T-helper 17 cell (primary cell): ENCODE results near the gene FAN1. TPM values are rescaled to one million over a fixed set of nuclear protein-coding genes. Genes with fewer than 3 reads are reported as not detected.
A peak's percentile ranks its signal among the peaks of the same experiment; 100 is the strongest.
"Not testable (repeated sequence)": the region's sequence is repeated elsewhere in the genome, so short reads cannot be mapped to it uniquely, and the experiment has no call there.

Source experiments
- ATAC-seq: fragments of 150-1000 bp; cut with Tn5 transposase; 2 replicates; pipeline ENCODE4 v1.10.0; 2021; ENCODE audit warnings: mild to moderate bottlenecking, moderate library complexity
- DNase-seq, 3 donors: peaks; one replicate each; pipeline versions ENCODE4 v3.0.0 to v3.0.0-alpha.2; 2020 to 2021
- H3K9me3 ChIP-seq: one replicate; pipeline ENCODE4 v1.7.0; 2013; ENCODE audit warnings: low read length, mild to moderate bottlenecking; ENCODE audit not compliant: control insufficient read depth, poor library complexity, severe bottlenecking
- H3K27ac Mint-ChIP-seq: one replicate; pipeline ENCODE4 v1.8.0; 2022; ENCODE audit warnings: mild to moderate bottlenecking, moderate library complexity, mixed read lengths
- H3K27me3 Mint-ChIP-seq: one replicate; pipeline ENCODE4 v1.8.0; 2022; ENCODE audit warnings: mixed read lengths
- H3K36me3 Mint-ChIP-seq: one replicate; pipeline ENCODE4 v1.8.0; 2022; ENCODE audit warnings: low read depth, mixed read lengths
- H3K4me1 Mint-ChIP-seq: one replicate; pipeline ENCODE4 v1.8.0; 2022; ENCODE audit warnings: mild to moderate bottlenecking, mixed read lengths
- H3K4me3 Mint-ChIP-seq: one replicate; pipeline ENCODE4 v1.8.0; 2022; ENCODE audit warnings: mild to moderate bottlenecking, moderate library complexity, mixed read lengths
- total RNA-seq, 4 donors: library from RNA in 2 of 4; stranded (reverse) in 2 of 4; gene quantifications; one replicate each; pipeline ENCODE4 v1.2.3 and lab custom pipeline; 2022 to 2026

The FAN1 gene
- 10 to 100 TPM; 23.2 to 28.4 TPM for total RNA-seq
- 79.1 to 137 reads per million in 2 donors for total RNA-seq (lab: John Stamatoyannopoulos, UW)

DNA sequence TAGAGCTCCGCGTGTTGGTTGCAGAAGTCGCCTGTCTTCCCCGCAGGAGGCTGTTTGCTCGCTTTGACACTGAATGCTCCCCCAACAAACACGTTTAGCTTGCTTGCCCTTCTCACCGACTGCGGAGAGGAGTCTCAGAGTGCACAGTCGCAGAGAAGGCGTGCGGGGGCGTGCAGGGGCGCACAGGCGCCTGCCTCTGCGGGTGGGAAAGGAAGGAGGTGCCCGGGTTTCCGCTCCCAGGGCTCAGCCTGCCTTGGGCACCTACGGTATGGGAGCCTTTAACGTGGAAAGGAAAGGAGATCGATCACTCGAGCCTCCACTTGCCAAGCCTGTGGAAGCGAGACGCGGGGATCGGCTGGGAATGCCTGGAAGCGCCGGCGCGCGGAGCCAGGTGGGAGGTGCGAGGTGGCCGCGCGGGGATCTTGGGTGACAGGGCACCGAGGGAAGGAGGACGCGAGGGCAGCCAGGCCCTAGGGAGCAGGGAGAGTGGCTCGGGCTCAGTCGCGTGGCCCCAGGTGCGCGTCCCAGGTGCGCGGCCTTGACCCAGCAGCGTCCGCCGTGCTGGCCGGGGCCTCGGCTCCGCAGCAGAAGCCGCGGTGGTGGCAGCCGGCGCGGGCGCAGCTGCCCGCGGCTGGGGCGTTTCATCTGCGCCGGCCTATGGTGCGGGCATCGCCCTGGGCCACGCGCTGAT lies at the start of gene FAN1:
Gene FAN1 (plus strand): TSS at position 419 of the 691 bp plus-strand sequence. CDS start 749 bp downstream, outside the sequence.
- Mint-ChIP-seq H3K4me1 (peaks cover 27% of the 10 kb centered on the region), H3K27me3 (no peaks in the 10 kb centered on the region), H3K36me3 (peaks cover 5% of the 10 kb centered on the region), H3K27ac (peak within 1 kb of the TSS; percentile 88), H3K4me3 (peak within 1 kb of the TSS; percentile 99)
- ATAC-seq (peak; percentile 94), DNase-seq (peak; percentile 52 to 63 (median 53))
- H3K9me3 ChIP-seq, result no peaks in the 10 kb centered on the region

GRCh38 chr15:30859091-30859874 lies 44.4 kb upstream of the FAN1 start:
- Mint-ChIP-seq H3K27ac (no peak overlapping the region), H3K27me3 (no peaks in the 10 kb centered on the region), H3K4me1 (peaks cover 12% of the 10 kb centered on the region), H3K36me3 (peaks cover 3% of the 10 kb centered on the region), H3K4me3 (no peak overlapping the region)
- ATAC-seq (peak; percentile 56), DNase-seq (no peak)
- H3K9me3 ChIP-seq, result no peaks in the 10 kb centered on the region

DNA sequence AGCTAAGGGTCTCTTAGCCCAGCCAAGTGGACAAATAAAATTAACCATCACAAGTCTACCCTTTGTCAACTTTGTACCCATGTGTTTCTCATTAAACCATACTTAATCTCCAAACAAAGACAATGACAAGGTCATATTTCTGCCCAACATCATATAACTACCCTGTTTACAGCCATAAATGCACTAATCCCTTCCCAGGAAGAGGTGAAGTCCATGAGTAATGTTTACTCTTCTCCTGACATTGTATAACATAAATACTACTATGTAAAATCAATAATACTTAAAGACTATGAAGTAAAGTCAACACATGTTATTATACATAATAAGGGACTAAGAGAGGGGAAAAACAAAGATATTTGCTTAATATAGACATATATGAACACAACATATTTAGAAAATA lies 38.5 kb upstream of the FAN1 start:
- H3K9me3 ChIP-seq, result no peaks in the 10 kb centered on the region
- DNase-seq (no peak), ATAC-seq (no peak)
- Mint-ChIP-seq H3K27me3 (no peaks in the 10 kb centered on the region), H3K4me3 (no peak overlapping the region), H3K36me3 (no peaks in the 10 kb centered on the region), H3K27ac (no peak overlapping the region), H3K4me1 (no peaks in the 10 kb centered on the region)

- Mint-ChIP-seq H3K27ac (no peak overlapping the region), H3K4me3 (no peak overlapping the region), H3K27me3 (no peaks in the 10 kb centered on the region), H3K36me3 (no peaks in the 10 kb centered on the region), H3K4me1 (peaks cover 4% of the 10 kb centered on the region)
- no peak for ATAC-seq
- DNase-seq, result no peak
- no peaks in the 10 kb centered on the region for H3K9me3 ChIP-seq
These were observed 33.0 kb upstream of the FAN1 start for GRCh38 chr15:30870681-30871080.

GRCh38 chr15:30872341-30872748 lies 31.4 kb upstream of the FAN1 start:
- ATAC-seq (no peak), DNase-seq (no peak)
- H3K27me3 Mint-ChIP-seq, result no peaks in the 10 kb centered on the region
- no peaks in the 10 kb centered on the region for H3K36me3 Mint-ChIP-seq
- peaks cover 4% of the 10 kb centered on the region for H3K4me1 Mint-ChIP-seq
- H3K4me3 Mint-ChIP-seq, result no peak overlapping the region
- no peak overlapping the region for H3K27ac Mint-ChIP-seq
- H3K9me3 ChIP-seq, result no peaks in the 10 kb centered on the region

DNA sequence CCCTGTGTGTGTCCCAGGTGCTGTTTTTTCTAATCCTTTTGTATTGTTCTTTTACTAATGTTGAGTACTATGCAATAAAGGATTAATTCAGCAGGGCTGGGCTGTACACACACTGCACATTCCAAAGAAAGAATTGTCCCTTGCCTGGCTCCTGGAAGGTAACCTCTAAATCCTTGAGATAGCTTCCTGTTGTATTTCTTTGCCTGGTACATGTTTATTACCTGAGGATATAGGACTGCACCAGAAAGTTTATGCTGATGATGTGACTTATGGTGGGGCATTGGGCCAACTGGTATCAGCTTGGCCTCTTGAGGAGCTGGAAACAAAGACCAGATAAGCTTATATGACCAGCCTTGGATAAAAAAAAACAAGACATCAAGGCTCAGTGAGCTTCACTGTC lies 26.6 kb upstream of the FAN1 start:
- Mint-ChIP-seq H3K36me3 (no peaks in the 10 kb centered on the region), H3K27ac (no peak overlapping the region)

DNA sequence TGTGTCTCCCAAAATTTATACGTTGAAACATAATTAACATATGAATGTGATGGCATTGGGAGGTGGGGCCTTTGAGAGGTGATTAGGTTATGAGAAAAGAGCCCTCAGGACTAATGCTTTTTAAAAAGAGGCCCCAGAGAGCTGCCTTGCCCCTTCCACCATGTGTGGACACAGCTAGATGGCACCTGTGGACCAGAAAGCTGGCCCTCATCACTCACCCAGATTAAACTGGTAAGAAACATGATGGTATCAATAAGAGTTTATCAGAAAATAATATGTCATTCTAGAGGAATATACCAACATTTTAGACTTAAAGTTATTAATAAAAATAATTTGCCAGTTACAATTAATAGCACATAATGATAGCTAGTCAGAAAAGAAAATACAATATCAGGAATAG lies 25.2 kb upstream of the FAN1 start:
- DNase-seq (no peak), ATAC-seq (no peak)
- Mint-ChIP-seq H3K27me3 (no peaks in the 10 kb centered on the region), H3K4me1 (peaks cover 6% of the 10 kb centered on the region), H3K36me3 (no peaks in the 10 kb centered on the region), H3K4me3 (no peak overlapping the region), H3K27ac (no peak overlapping the region)
- no peaks in the 10 kb centered on the region for H3K9me3 ChIP-seq

More for the DNA sequence above, 26.6 kb upstream of the FAN1 start:
- Mint-ChIP-seq H3K4me1 (peaks cover 10% of the 10 kb centered on the region), H3K27me3 (no peaks in the 10 kb centered on the region), H3K4me3 (no peak overlapping the region)
- H3K9me3 ChIP-seq, result no peaks in the 10 kb centered on the region
- ATAC-seq (no peak), DNase-seq (no peak)

- no peaks in the 10 kb centered on the region for H3K9me3 ChIP-seq
- Mint-ChIP-seq H3K4me1 (peaks cover 9% of the 10 kb centered on the region), H3K27ac (no peak overlapping the region), H3K27me3 (no peaks in the 10 kb centered on the region), H3K4me3 (peak overlapping the region; percentile 22), H3K36me3 (no peaks in the 10 kb centered on the region)
- DNase-seq (no peak), ATAC-seq (peak; percentile 95)
These were observed 20.8 kb upstream of the FAN1 start for GRCh38 chr15:30882849-30883433.

- not testable (repeated sequence) for H3K4me3 Mint-ChIP-seq, H3K27me3 Mint-ChIP-seq, H3K27ac Mint-ChIP-seq, ATAC-seq, DNase-seq, H3K9me3 ChIP-seq, H3K36me3 Mint-ChIP-seq
- peaks cover 13% of the 10 kb centered on the region for H3K4me1 Mint-ChIP-seq
These were observed 20.0 kb upstream of the FAN1 start for GRCh38 chr15:30883666-30884065.

GRCh38 chr15:30885814-30886213 lies 17.9 kb upstream of the FAN1 start:
- Mint-ChIP-seq H3K27me3 (no peaks in the 10 kb centered on the region), H3K4me3 (no peak overlapping the region), H3K36me3 (no peaks in the 10 kb centered on the region), H3K4me1 (peaks cover 13% of the 10 kb centered on the region), H3K27ac (no peak overlapping the region)
- no peak for ATAC-seq
- no peaks in the 10 kb centered on the region for H3K9me3 ChIP-seq
- no peak for DNase-seq

DNA sequence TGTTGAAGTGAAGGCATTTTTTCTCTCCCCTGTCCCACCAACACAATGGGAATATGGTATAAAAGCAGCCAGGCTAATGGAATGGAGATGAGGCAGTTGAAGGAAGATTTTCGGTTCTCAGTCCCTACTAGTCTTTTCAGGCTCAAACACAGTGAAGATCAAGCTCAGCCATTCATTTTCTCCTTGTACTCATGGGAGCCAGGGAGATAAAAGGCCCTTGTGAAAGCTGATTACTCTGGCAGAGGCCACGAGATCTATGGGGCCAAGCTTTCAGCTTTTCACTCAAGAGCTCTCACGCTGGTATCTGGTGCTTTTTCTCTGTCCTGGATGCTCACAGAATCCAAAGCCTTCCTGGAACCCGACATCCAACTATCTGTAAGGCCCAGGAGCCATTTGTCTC lies 14.5 kb upstream of the FAN1 start:
- H3K9me3 ChIP-seq, result no peaks in the 10 kb centered on the region
- no peak for DNase-seq
- peaks cover 7% of the 10 kb centered on the region for H3K4me1 Mint-ChIP-seq
- H3K27ac Mint-ChIP-seq, result no peak overlapping the region
- H3K27me3 Mint-ChIP-seq, result no peaks in the 10 kb centered on the region
- H3K4me3 Mint-ChIP-seq, result no peak overlapping the region
- no peak for ATAC-seq
- H3K36me3 Mint-ChIP-seq, result no peaks in the 10 kb centered on the region

- no peaks in the 10 kb centered on the region for H3K27me3 Mint-ChIP-seq
- ATAC-seq, result no peak
- H3K27ac Mint-ChIP-seq, result no peak overlapping the region
- H3K9me3 ChIP-seq, result no peaks in the 10 kb centered on the region
- no peaks in the 10 kb centered on the region for H3K4me1 Mint-ChIP-seq
- no peaks in the 10 kb centered on the region for H3K36me3 Mint-ChIP-seq
- no peak overlapping the region for H3K4me3 Mint-ChIP-seq
- no peak for DNase-seq
These were observed 8.1 kb upstream of the FAN1 start for GRCh38 chr15:30895461-30896210.

- ATAC-seq (no peak), DNase-seq (no peak)
- Mint-ChIP-seq H3K4me3 (no peak overlapping the region), H3K4me1 (no peaks in the 10 kb centered on the region), H3K27me3 (no peaks in the 10 kb centered on the region), H3K27ac (no peak overlapping the region), H3K36me3 (no peaks in the 10 kb centered on the region)
- H3K9me3 ChIP-seq, result no peaks in the 10 kb centered on the region
These were observed 7.5 kb upstream of the FAN1 start for GRCh38 chr15:30896211-30896606.
